ENCODE results near the gene RALGPS1.

- TF ChIP-seq, protein P1, sequence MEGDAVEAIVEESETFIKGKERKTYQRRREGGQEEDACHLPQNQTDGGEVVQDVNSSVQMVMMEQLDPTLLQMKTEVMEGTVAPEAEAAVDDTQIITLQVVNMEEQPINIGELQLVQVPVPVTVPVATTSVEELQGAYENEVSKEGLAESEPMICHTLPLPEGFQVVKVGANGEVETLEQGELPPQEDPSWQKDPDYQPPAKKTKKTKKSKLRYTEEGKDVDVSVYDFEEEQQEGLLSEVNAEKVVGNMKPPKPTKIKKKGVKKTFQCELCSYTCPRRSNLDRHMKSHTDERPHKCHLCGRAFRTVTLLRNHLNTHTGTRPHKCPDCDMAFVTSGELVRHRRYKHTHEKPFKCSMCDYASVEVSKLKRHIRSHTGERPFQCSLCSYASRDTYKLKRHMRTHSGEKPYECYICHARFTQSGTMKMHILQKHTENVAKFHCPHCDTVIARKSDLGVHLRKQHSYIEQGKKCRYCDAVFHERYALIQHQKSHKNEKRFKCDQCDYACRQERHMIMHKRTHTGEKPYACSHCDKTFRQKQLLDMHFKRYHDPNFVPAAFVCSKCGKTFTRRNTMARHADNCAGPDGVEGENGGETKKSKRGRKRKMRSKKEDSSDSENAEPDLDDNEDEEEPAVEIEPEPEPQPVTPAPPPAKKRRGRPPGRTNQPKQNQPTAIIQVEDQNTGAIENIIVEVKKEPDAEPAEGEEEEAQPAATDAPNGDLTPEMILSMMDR (IDR thresholded peaks at IDR 0.05 in 8 of 11, conservative IDR thresholded peaks at IDR 0.05 in 3 of 11): no peak
- TF ChIP-seq POLR2AphosphoS5 (IDR thresholded peaks at IDR 0.05): no peak
Measured at GRCh38 chr9:127209948-127210640, 295.5 kb downstream of the RALGPS1 start.
